Measurements from ENCODE around the gene ESRRB.

ESRRB gene

GRCh38 chr14:76331328-76332011, 44.5 kb upstream of the ESRRB start:
- no peak for TF ChIP-seq CTCF (IDR thresholded peaks at IDR 0.05; ENCODE audit: insufficient read depth, low read depth, low read length, missing control alignments)
- DNase-seq (ENCODE audit: low read depth): no peak
- H3K4me3 ChIP-seq (ENCODE audit: low read depth, low read length): no peak overlapping the region

- no peak for TF ChIP-seq CTCF (IDR thresholded peaks at IDR 0.05; ENCODE audit: insufficient read depth, low read depth, low read length, missing control alignments)
- DNase-seq (ENCODE audit: low read depth): no peak
- no peak overlapping the region for H3K4me3 ChIP-seq (ENCODE audit: low read depth, low read length)
These were observed 42.3 kb upstream of the ESRRB start for GRCh38 chr14:76333664-76334063.

DNA sequence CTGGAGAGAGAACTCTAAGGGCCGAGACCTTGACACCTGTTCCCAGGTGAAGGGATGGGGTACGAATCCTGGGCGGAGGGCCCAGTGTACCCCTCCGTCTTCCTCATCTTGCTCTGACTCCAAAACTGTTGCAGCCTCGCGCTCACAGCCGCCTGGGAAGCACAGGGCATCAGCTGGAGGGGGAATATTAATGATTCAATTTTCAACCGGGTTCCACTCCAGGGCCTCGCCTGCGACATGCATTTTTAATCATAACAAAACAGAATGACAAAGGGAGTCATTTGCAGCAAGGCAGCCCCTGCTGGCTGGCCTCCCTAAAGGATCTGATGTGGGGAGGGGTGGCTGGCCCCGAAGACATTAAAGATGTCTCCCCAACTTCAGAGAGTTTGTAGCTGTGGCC, 41.6 kb upstream of the ESRRB start:
- no peak for TF ChIP-seq CTCF (IDR thresholded peaks at IDR 0.05; ENCODE audit: insufficient read depth, low read depth, low read length, missing control alignments)
- no peak overlapping the region for H3K4me3 ChIP-seq (ENCODE audit: low read depth, low read length)
- no peak for DNase-seq (ENCODE audit: low read depth)

- TF ChIP-seq CTCF (IDR thresholded peaks at IDR 0.05; ENCODE audit: insufficient read depth, low read depth, low read length, missing control alignments): no peak
- no peak for DNase-seq (ENCODE audit: low read depth)
- no peak overlapping the region for H3K4me3 ChIP-seq (ENCODE audit: low read depth, low read length)
These were observed 39.1 kb upstream of the ESRRB start for GRCh38 chr14:76336876-76337275.

DNA sequence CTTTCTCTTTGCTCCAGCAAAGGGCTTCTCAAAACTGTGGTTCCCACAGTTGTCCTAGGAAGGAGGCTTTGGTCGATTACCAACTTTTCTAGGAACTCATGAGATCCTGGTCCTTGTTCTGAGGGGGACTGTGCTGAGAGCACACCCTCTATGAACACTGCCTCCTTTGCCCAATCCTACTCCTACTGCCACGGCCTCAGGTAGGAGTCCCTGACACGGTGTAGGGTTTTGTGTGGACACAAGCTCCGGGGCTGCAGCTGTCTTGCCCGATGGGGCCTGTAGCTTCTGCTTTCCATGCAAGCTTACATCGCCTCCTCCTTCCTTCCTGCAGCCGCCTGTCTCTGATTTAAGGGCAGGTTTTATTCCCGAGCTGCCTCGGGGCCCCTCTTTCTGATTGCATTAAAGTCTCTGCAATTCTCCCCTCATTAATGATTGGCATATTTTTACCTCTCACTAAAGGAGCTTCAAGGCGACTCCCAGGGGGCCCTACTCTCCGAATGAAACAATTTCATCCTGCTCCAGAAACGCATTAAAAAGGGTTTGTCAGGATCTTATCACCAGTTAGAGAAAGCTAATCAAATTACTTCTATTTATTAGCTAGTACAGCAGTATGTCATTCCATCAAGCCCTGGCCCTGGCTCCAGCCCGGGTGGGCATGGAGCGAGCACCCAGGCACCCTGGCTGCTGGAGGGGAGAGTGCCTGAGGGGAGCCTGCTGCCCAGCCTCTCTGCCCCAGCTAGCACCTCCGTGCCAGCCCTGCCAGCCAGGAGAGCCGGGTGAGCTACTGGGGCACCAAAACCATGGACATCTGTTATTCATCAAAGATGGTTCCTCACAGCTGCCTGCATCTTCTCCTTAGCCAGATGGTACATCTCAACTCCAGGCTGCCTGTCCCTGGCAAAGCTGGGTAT, 38.0 kb upstream of the ESRRB start:
- TF ChIP-seq CTCF (IDR thresholded peaks at IDR 0.05; ENCODE audit: insufficient read depth, low read depth, low read length, missing control alignments): no peak
- DNase-seq (ENCODE audit: low read depth): no peak
- no peak overlapping the region for H3K4me3 ChIP-seq (ENCODE audit: low read depth, low read length)

DNA sequence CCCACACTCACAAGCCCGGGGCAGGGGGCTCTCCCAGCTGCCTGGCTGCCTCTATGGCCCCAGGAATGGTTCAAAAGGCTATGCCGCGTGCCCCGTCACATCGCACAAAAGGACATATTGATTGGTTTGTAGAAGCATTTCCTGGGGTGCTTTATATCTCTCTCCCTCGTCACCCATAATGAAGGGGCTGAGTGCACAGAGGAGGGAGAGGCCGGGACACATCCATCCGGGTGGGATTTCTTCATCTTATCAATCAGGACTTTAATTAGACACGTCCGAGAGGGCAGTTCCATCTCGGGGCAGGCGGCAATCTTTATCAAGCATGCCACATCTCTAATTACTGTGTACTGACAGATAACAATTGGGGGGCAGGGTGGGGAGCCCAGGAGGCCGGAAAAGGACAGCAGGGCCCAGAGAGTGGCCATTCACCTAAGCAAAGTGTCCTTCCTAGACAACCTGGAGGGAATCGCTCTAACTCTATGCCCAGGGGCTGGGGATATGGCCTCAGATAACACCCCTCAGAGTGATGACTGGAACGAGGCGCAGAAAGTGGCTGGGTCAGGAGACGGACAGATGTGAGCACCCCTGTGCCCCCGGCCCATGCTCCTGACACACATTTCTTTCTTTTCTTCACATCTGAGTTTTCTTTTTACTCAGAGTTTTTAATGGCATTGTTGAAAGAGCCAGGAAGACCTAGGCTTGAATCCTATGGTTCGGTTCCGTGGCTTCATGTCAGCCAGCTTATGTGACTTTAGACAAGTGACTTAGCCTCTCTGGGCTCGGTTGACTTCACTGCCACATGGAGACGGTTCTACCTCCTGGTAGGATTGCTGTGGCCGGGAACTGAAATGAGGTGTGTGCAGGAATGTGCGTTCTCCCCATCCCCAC, 36.0 kb upstream of the ESRRB start:
- no peak for TF ChIP-seq CTCF (IDR thresholded peaks at IDR 0.05; ENCODE audit: insufficient read depth, low read depth, low read length, missing control alignments)
- DNase-seq (ENCODE audit: low read depth): no peak

More for the DNA sequence above, 36.0 kb upstream of the ESRRB start:
- H3K4me3 ChIP-seq (ENCODE audit: low read depth, low read length): no peak overlapping the region
